Liver (tissue), 9 donors: ENCODE data around the gene GALNTL6. TPM values are rescaled to one million over a fixed set of nuclear protein-coding genes. Genes with fewer than 3 reads are reported as not detected.

Experiments used
- DNase-seq: peaks from one replicate; pipeline ENCODE4 v3.0.0-alpha.2; 2017; ENCODE audit warnings: low spot score
- H3K27ac ChIP-seq, 2 donors: one replicate each; pipeline ENCODE4 v1.7.0; 2013; ENCODE audit warnings: inconsistent platforms in 2 of 2, low read length in 2 of 2, control low read depth in 1 of 2, low read depth in 1 of 2, mild to moderate bottlenecking in 1 of 2
- H3K27me3 ChIP-seq, 4 donors: one replicate each; pipeline versions ENCODE4 v1.6.1 to v1.7.0; 2013; ENCODE audit warnings: low read length in 3 of 4, inconsistent platforms in 1 of 4, mild to moderate bottlenecking in 1 of 4, moderate library complexity in 1 of 4; ENCODE audit not compliant: control insufficient read depth in 4 of 4, insufficient read depth in 4 of 4
- H3K36me3 ChIP-seq, 4 donors: one replicate each; pipeline versions ENCODE4 v1.6.1 to v1.7.0; 2013; ENCODE audit warnings: low read length in 3 of 4, mild to moderate bottlenecking in 3 of 4, low read depth in 1 of 4, moderate library complexity in 1 of 4; ENCODE audit not compliant: control insufficient read depth in 4 of 4, insufficient read depth in 3 of 4
- H3K4me1 ChIP-seq, 4 donors: one replicate each; pipeline versions ENCODE4 v1.6.1 to v1.7.0; 2013; ENCODE audit warnings: low read length in 3 of 4, mild to moderate bottlenecking in 3 of 4, moderate library complexity in 1 of 4; ENCODE audit not compliant: control insufficient read depth in 4 of 4, insufficient read depth in 4 of 4
- H3K4me3 ChIP-seq, 3 donors: one replicate each; pipeline versions ENCODE4 v1.6.1 to v1.7.0; 2013; ENCODE audit warnings: low read length in 3 of 3, control low read depth in 1 of 3, low read depth in 1 of 3, mild to moderate bottlenecking in 1 of 3
- H3K9ac ChIP-seq, 2 donors: one replicate each; pipeline ENCODE4 v1.7.0; 2013; ENCODE audit warnings: low read length in 2 of 2, mild to moderate bottlenecking in 2 of 2, moderate library complexity in 2 of 2, control low read depth in 1 of 2, low read depth in 1 of 2
- H3K9me3 ChIP-seq, 4 donors: one replicate each; pipeline versions ENCODE4 v1.6.1 to v1.7.0; 2013; ENCODE audit warnings: low read length in 3 of 4; ENCODE audit not compliant: control insufficient read depth in 4 of 4
- EGR1 ChIP-seq, 2 donors: IDR thresholded peaks; 2 replicates each; pipeline ENCODE4 v1.6.1; 2016 to 2018; ENCODE audit warnings: antibody characterized with exemption in 2 of 2, low read depth in 2 of 2
- FOXA1 ChIP-seq: IDR thresholded peaks from 2 replicates; pipeline ENCODE4 v1.6.1; 2016; ENCODE audit warnings: antibody characterized with exemption
- FOXA2 ChIP-seq: IDR thresholded peaks from 2 replicates; pipeline ENCODE4 v1.6.1; 2016; ENCODE audit warnings: antibody characterized with exemption
- GABPA ChIP-seq, 2 donors: IDR thresholded peaks in 1 of 2; conservative IDR thresholded peaks in 1 of 2; 2 replicates each; pipeline ENCODE4 v1.6.1; 2016; ENCODE audit warnings: antibody characterized with exemption in 2 of 2, mild to moderate bottlenecking in 1 of 2, moderate library complexity in 1 of 2
- HNF4A ChIP-seq, 2 donors: conservative IDR thresholded peaks; 2 replicates each; pipeline ENCODE4 v1.6.1; 2016; ENCODE audit warnings: antibody characterized with exemption in 2 of 2, mild to moderate bottlenecking in 2 of 2
- HNF4G ChIP-seq: IDR thresholded peaks from 2 replicates; pipeline ENCODE4 v1.6.1; 2016; ENCODE audit warnings: antibody characterized with exemption
- JUND ChIP-seq, 2 donors: IDR thresholded peaks; 2 replicates each; pipeline ENCODE4 v1.6.1; 2016; ENCODE audit warnings: antibody characterized with exemption in 2 of 2
- NR2F2 ChIP-seq: IDR thresholded peaks from 2 replicates; pipeline ENCODE4 v1.6.1; 2016; ENCODE audit warnings: antibody characterized with exemption
- RAD21 ChIP-seq, 2 donors: IDR thresholded peaks; 2 replicates each; pipeline ENCODE4 v1.6.1; 2016; ENCODE audit warnings: antibody characterized with exemption in 2 of 2, mild to moderate bottlenecking in 2 of 2
- RXRA ChIP-seq, 2 donors: IDR thresholded peaks; 2 replicates each; pipeline ENCODE4 v1.6.1; 2017 to 2018; ENCODE audit warnings: antibody characterized with exemption in 2 of 2, mild to moderate bottlenecking in 1 of 2
- SP1 ChIP-seq: IDR thresholded peaks from 2 replicates; pipeline ENCODE4 v1.6.1; 2018; ENCODE audit warnings: antibody characterized with exemption, mild to moderate bottlenecking
- TAF1 ChIP-seq: conservative IDR thresholded peaks from 2 replicates; pipeline ENCODE4 v1.6.1; 2016; ENCODE audit warnings: antibody characterized with exemption, mild to moderate bottlenecking
- YY1 ChIP-seq: IDR thresholded peaks from 2 replicates; pipeline ENCODE4 v1.6.1; 2016; ENCODE audit warnings: antibody characterized with exemption, mild to moderate bottlenecking
- WGBS: extraction: QIAGEN DNeasy Blood & Tissue Kit; methylation state at CpG from one replicate; pipeline ENCODE4 v1.1.7; 2013; 5-methylcytosine and 5-hydroxymethylcytosine counted together
- polyA plus RNA-seq, 2 donors: library from polyadenylated mRNA; stranded (reverse) in 1 of 2; unstranded in 1 of 2; fragments of 200-250 nt in 1 of 2; fragments of >200 nt in 1 of 2; fragmentation: Nextera tagmentation in 1 of 2; extraction: Ambion mirVana in 1 of 2; gene quantifications; one replicate each; pipeline versions ENCODE4 v1.2.1 to v1.2.3, GENCODE V29; 2013 to 2015
- total RNA-seq, 2 donors: library from RNA; depleted of rRNA; stranded (reverse); fragments of >200 nt; gene quantifications; one replicate each; pipeline ENCODE4 v1.2.3, GENCODE V29; 2014
- TF ChIP-seq, protein P1 (sequence below): IDR thresholded peaks from 2 replicates; pipeline ENCODE4 v1.6.1; 2016; ENCODE audit warnings: antibody characterized with exemption
- TF ChIP-seq, protein P2 (sequence below): fragments of 150-350 bp; IDR thresholded peaks from 2 replicates; pipeline ENCODE4 v1.5.1; 2017; ENCODE audit warnings: improper control_type of control experiment, low read depth, low read length; ENCODE audit not compliant: missing input control
- TF ChIP-seq, protein P3 (sequence below): IDR thresholded peaks from 2 replicates; pipeline ENCODE4 v1.6.1; 2016; ENCODE audit warnings: antibody characterized with exemption
- TF ChIP-seq, protein P4 (sequence below): IDR thresholded peaks from 2 replicates; pipeline ENCODE4 v1.6.1; 2016; ENCODE audit warnings: antibody characterized with exemption
- TF ChIP-seq, protein P5 (sequence below): IDR thresholded peaks from 2 replicates; pipeline ENCODE4 v1.6.1; 2016; ENCODE audit warnings: antibody characterized with exemption, mild to moderate bottlenecking
- donor health status: healthy.
- donor health status: healthy.
- donor health status: healthy.
- donor health status: healthy.
- donor health status: healthy.

Gene GALNTL6
- total and polyA plus RNA-seq, 4 donors: 0.06 to 0.08 TPM; not detected in 2

DNA sequence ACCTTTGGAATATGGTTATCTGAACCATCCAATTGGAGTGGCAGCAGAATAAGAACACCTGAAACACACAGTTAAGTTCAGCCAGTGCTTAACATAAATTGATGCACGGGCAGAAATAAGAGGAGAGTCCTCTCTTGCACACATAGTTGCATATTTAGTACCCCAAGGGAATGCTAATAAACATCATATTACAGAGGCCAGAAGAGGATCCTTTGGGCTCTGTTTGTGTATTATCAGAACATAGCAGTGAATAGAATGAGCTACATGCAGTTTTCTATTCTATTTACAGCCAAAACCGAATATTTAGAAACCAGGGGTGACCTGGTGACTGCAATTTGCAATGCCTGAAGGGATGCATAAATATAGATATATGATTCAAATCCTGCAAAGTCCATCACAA, 1054.6 kb downstream of the GALNTL6 start:
- no peak overlapping the region for H3K9ac ChIP-seq
- H3K4me1 ChIP-seq: peaks cover 4 to 23% (median 9%) of the 10 kb centered on the region in 4 donors
- 79% methylated on average over 2 of the region's 2 CpGs for WGBS
- DNase-seq: no peak
- H3K27me3 ChIP-seq: no peaks in the 10 kb centered on the region
- no peak overlapping the region for H3K4me3 ChIP-seq
- H3K36me3 ChIP-seq: no peaks in the 10 kb centered on the region
- H3K9me3 ChIP-seq: no peaks in the 10 kb centered on the region
- no peak overlapping the region for H3K27ac ChIP-seq
- TF ChIP-seq, protein P1, sequence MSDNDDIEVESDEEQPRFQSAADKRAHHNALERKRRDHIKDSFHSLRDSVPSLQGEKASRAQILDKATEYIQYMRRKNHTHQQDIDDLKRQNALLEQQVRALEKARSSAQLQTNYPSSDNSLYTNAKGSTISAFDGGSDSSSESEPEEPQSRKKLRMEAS: no peak
- TF ChIP-seq NR2F2: no peak
- no peak for TF ChIP-seq FOXA1
- TF ChIP-seq HNF4G: no peak
- TF ChIP-seq, protein P2, sequence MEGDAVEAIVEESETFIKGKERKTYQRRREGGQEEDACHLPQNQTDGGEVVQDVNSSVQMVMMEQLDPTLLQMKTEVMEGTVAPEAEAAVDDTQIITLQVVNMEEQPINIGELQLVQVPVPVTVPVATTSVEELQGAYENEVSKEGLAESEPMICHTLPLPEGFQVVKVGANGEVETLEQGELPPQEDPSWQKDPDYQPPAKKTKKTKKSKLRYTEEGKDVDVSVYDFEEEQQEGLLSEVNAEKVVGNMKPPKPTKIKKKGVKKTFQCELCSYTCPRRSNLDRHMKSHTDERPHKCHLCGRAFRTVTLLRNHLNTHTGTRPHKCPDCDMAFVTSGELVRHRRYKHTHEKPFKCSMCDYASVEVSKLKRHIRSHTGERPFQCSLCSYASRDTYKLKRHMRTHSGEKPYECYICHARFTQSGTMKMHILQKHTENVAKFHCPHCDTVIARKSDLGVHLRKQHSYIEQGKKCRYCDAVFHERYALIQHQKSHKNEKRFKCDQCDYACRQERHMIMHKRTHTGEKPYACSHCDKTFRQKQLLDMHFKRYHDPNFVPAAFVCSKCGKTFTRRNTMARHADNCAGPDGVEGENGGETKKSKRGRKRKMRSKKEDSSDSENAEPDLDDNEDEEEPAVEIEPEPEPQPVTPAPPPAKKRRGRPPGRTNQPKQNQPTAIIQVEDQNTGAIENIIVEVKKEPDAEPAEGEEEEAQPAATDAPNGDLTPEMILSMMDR: no peak
- TF ChIP-seq GABPA (IDR thresholded peaks at IDR 0.05 in 1 of 2, conservative IDR thresholded peaks at IDR 0.05 in 1 of 2): no peak
- TF ChIP-seq, protein P3, sequence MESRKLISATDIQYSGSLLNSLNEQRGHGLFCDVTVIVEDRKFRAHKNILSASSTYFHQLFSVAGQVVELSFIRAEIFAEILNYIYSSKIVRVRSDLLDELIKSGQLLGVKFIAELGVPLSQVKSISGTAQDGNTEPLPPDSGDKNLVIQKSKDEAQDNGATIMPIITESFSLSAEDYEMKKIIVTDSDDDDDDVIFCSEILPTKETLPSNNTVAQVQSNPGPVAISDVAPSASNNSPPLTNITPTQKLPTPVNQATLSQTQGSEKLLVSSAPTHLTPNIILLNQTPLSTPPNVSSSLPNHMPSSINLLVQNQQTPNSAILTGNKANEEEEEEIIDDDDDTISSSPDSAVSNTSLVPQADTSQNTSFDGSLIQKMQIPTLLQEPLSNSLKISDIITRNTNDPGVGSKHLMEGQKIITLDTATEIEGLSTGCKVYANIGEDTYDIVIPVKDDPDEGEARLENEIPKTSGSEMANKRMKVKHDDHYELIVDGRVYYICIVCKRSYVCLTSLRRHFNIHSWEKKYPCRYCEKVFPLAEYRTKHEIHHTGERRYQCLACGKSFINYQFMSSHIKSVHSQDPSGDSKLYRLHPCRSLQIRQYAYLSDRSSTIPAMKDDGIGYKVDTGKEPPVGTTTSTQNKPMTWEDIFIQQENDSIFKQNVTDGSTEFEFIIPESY: no peak
- no peak for TF ChIP-seq TAF1
- no peak for TF ChIP-seq RXRA (IDR thresholded peaks at IDR 0.05)
- no peak for TF ChIP-seq EGR1 (IDR thresholded peaks at IDR 0.05; ENCODE audit: low read depth in 2 of 2)
- no peak for TF ChIP-seq JUND (IDR thresholded peaks at IDR 0.05)
- TF ChIP-seq RAD21 (IDR thresholded peaks at IDR 0.05): no peak
- TF ChIP-seq SP1: no peak
- no peak for TF ChIP-seq HNF4A (conservative IDR thresholded peaks at IDR 0.05)
- TF ChIP-seq, protein P4, sequence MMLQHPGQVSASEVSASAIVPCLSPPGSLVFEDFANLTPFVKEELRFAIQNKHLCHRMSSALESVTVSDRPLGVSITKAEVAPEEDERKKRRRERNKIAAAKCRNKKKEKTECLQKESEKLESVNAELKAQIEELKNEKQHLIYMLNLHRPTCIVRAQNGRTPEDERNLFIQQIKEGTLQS: no peak

DNA sequence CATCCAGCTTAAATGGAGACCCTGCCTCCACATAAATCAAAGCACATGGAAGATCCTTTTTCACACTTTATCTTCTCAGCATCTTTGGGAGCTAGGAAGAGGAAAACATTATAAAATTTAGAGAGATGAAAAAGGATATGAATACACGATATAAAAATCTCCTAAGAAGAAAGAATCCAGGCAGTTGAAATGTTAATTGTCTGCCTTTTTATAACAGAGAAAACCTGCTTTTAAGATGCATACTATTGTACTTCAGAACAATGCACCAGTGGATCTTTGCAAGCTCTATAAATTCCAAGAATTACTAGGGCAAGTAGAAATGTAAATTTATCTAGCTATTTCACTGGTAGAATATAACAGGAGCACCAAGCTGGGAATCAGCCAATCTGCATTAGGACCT, 1055.1 kb downstream of the GALNTL6 start:
- Histone ChIP-seq H3K36me3 (no peaks in the 10 kb centered on the region), H3K9me3 (no peaks in the 10 kb centered on the region), H3K27me3 (no peaks in the 10 kb centered on the region), H3K4me3 (no peak overlapping the region), H3K4me1 (peaks cover 2 to 20% (median 9%) of the 10 kb centered on the region in 4 donors), H3K9ac (no peak overlapping the region), H3K27ac (no peak overlapping the region)
- 86% methylated on average over 1 of the region's 1 CpG for WGBS
- no peak for DNase-seq
- TF ChIP-seq, protein P4: no peak
- TF ChIP-seq FOXA2: no peak
- no peak for TF ChIP-seq NR2F2
- no peak for TF ChIP-seq GABPA (IDR thresholded peaks at IDR 0.05 in 1 of 2, conservative IDR thresholded peaks at IDR 0.05 in 1 of 2)
- TF ChIP-seq HNF4A (conservative IDR thresholded peaks at IDR 0.05): no peak
- no peak for TF ChIP-seq JUND (IDR thresholded peaks at IDR 0.05)
- TF ChIP-seq, protein P5, sequence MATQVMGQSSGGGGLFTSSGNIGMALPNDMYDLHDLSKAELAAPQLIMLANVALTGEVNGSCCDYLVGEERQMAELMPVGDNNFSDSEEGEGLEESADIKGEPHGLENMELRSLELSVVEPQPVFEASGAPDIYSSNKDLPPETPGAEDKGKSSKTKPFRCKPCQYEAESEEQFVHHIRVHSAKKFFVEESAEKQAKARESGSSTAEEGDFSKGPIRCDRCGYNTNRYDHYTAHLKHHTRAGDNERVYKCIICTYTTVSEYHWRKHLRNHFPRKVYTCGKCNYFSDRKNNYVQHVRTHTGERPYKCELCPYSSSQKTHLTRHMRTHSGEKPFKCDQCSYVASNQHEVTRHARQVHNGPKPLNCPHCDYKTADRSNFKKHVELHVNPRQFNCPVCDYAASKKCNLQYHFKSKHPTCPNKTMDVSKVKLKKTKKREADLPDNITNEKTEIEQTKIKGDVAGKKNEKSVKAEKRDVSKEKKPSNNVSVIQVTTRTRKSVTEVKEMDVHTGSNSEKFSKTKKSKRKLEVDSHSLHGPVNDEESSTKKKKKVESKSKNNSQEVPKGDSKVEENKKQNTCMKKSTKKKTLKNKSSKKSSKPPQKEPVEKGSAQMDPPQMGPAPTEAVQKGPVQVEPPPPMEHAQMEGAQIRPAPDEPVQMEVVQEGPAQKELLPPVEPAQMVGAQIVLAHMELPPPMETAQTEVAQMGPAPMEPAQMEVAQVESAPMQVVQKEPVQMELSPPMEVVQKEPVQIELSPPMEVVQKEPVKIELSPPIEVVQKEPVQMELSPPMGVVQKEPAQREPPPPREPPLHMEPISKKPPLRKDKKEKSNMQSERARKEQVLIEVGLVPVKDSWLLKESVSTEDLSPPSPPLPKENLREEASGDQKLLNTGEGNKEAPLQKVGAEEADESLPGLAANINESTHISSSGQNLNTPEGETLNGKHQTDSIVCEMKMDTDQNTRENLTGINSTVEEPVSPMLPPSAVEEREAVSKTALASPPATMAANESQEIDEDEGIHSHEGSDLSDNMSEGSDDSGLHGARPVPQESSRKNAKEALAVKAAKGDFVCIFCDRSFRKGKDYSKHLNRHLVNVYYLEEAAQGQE: no peak
- no peak for TF ChIP-seq RXRA (IDR thresholded peaks at IDR 0.05)
- no peak for TF ChIP-seq RAD21 (IDR thresholded peaks at IDR 0.05)
- TF ChIP-seq, protein P1: no peak
- TF ChIP-seq YY1: no peak
- TF ChIP-seq, protein P3: no peak
- no peak for TF ChIP-seq FOXA1
- TF ChIP-seq TAF1: no peak
- no peak for TF ChIP-seq SP1
- TF ChIP-seq, protein P2: no peak
- no peak for TF ChIP-seq EGR1 (IDR thresholded peaks at IDR 0.05; ENCODE audit: low read depth in 2 of 2)
